Upper lobe of right lung (tissue), 1 donor: ENCODE data around the gene VWA7. TPM values are rescaled to one million over a fixed set of nuclear protein-coding genes. Genes with fewer than 3 reads are reported as not detected.

ENCODE experiments used
- ATAC-seq: fragments of 200-7000 bp; cut with Tn5 transposase; one replicate; pipeline ENCODE4 v1.9.1; 2020; ENCODE audit warnings: mild to moderate bottlenecking, moderate library complexity
- DNase-seq: peaks from one replicate; pipeline ENCODE4 v3.0.0-alpha.2; 2020
- H3K27ac ChIP-seq: fragments of 200-600 bp; one replicate; pipeline ENCODE4 v1.8.0; 2022
- H3K27me3 ChIP-seq: fragments of 200-600 bp; one replicate; pipeline ENCODE4 v1.8.0; 2022; ENCODE audit warnings: mild to moderate bottlenecking
- H3K36me3 ChIP-seq: fragments of 200-600 bp; one replicate; pipeline ENCODE4 v1.8.0; 2022
- H3K4me1 ChIP-seq: fragments of 200-600 bp; one replicate; pipeline ENCODE4 v1.8.0; 2022
- H3K4me3 ChIP-seq: fragments of 200-600 bp; one replicate; pipeline ENCODE4 v1.8.0; 2022; ENCODE audit warnings: mild to moderate bottlenecking
- H3K9me3 ChIP-seq: fragments of 200-600 bp; one replicate; pipeline ENCODE4 v1.8.0; 2022
- CTCF ChIP-seq: fragments of 200-600 bp; IDR thresholded peaks from one replicate; pipeline ENCODE4 v1.8.0; 2022; ENCODE audit warnings: antibody characterized with exemption
- intact Hi-C: fragments of 100-400 bp; cut with DNase I; formaldehyde crosslinking; loops from one replicate; pipeline ENCODE4 v1.11.0; 2022
- total RNA-seq: library from RNA; stranded (reverse); fragmentation: NEBNext Ultra II Directional; extraction: Animal tissue kit (Norgen Biotek cat#: 25700); gene quantifications from one replicate; pipeline ENCODE4 v1.2.1, GENCODE V29; 2021
- donor health status: DM: no; HTN: yes; CAD: no; lungs with severe emphysema.

VWA7 gene
- total RNA-seq, 1 donor from 2014 or later, result 3.4 TPM

GRCh38 chr6:31762878-31763618 lies 14.1 kb downstream of the VWA7 start:
- H3K4me1 ChIP-seq, result no peaks in the 10 kb centered on the region
- H3K27me3 ChIP-seq, result no peaks in the 10 kb centered on the region
- no peak for DNase-seq
- no peak overlapping the region for H3K27ac ChIP-seq
- TF ChIP-seq CTCF, result no peak
- intact Hi-C loops, result no loop called here
- no peak for ATAC-seq
- H3K36me3 ChIP-seq, result no peaks in the 10 kb centered on the region
- H3K9me3 ChIP-seq, result no peaks in the 10 kb centered on the region
- no peak overlapping the region for H3K4me3 ChIP-seq

GRCh38 chr6:31762356-31762755 lies 14.8 kb downstream of the VWA7 start, which contains the start of gene SAPCD1:
Gene SAPCD1 (plus strand): TSS chr6:31762656. CDS start chr6:31763055, 399 bp downstream.
- Histone ChIP-seq H3K4me1 (no peaks in the 10 kb centered on the region), H3K9me3 (no peaks in the 10 kb centered on the region), H3K27me3 (no peaks in the 10 kb centered on the region), H3K27ac (no peak within 1 kb of the TSS), H3K4me3 (no peak within 1 kb of the TSS), H3K36me3 (no peaks in the 10 kb centered on the region)
- no peak for DNase-seq
- no peak for TF ChIP-seq CTCF
- intact Hi-C loops, result no loop called here
- no peak for ATAC-seq

- no peaks in the 10 kb centered on the region for H3K4me1 ChIP-seq
- no peak overlapping the region for H3K4me3 ChIP-seq
- TF ChIP-seq CTCF, result no peak
- no peak for DNase-seq
- H3K36me3 ChIP-seq, result no peaks in the 10 kb centered on the region
- ATAC-seq, result no peak
- H3K27ac ChIP-seq, result no peak overlapping the region
- H3K27me3 ChIP-seq, result no peaks in the 10 kb centered on the region
- H3K9me3 ChIP-seq, result no peaks in the 10 kb centered on the region
- intact Hi-C loops, result no loop called here
These were observed 15.8 kb downstream of the VWA7 start for GRCh38 chr6:31761343-31761742.

GRCh38 chr6:31760790-31761189 lies 16.3 kb downstream of the VWA7 start:
- no peak overlapping the region for H3K27ac ChIP-seq
- H3K4me3 ChIP-seq, result no peak overlapping the region
- H3K36me3 ChIP-seq, result no peaks in the 10 kb centered on the region
- DNase-seq, result no peak
- TF ChIP-seq CTCF, result no peak
- H3K9me3 ChIP-seq, result no peaks in the 10 kb centered on the region
- intact Hi-C loops, result no loop called here
- H3K4me1 ChIP-seq, result no peaks in the 10 kb centered on the region
- no peak for ATAC-seq
- no peaks in the 10 kb centered on the region for H3K27me3 ChIP-seq

GRCh38 chr6:31758281-31758680 lies 18.8 kb downstream of the VWA7 start:
- Histone ChIP-seq H3K9me3 (no peaks in the 10 kb centered on the region), H3K27ac (no peak overlapping the region), H3K4me3 (no peak overlapping the region), H3K4me1 (no peaks in the 10 kb centered on the region), H3K36me3 (no peaks in the 10 kb centered on the region), H3K27me3 (no peaks in the 10 kb centered on the region)
- TF ChIP-seq CTCF, result no peak
- intact Hi-C loops, result no loop called here
- DNase-seq, result no peak
- no peak for ATAC-seq
